Endothelial cell (in vitro differentiated cells): ENCODE results near the gene SRPX. TPM values are rescaled to one million over a fixed set of nuclear protein-coding genes. Genes with fewer than 3 reads are reported as not detected.

Experiments used
- DNase-seq: peaks from one replicate; pipeline ENCODE4 v3.0.0; 2021; ENCODE audit warnings: low spot score
- H3K27ac Mint-ChIP-seq: one replicate; pipeline ENCODE4 v1.8.0; 2021; ENCODE audit warnings: mixed read lengths, inconsistent platforms; ENCODE audit not compliant: unreplicated experiment
- H3K27me3 Mint-ChIP-seq: one replicate; pipeline ENCODE4 v1.8.0; 2021; ENCODE audit warnings: mild to moderate bottlenecking, moderate library complexity, mixed read lengths, inconsistent platforms; ENCODE audit not compliant: unreplicated experiment
- H3K36me3 Mint-ChIP-seq: one replicate; pipeline ENCODE4 v1.8.0; 2021; ENCODE audit warnings: mild to moderate bottlenecking, low read depth, mixed read lengths, inconsistent platforms; ENCODE audit not compliant: unreplicated experiment
- H3K4me1 Mint-ChIP-seq: one replicate; pipeline ENCODE4 v1.8.0; 2021; ENCODE audit warnings: mild to moderate bottlenecking, mixed read lengths, inconsistent platforms; ENCODE audit not compliant: unreplicated experiment
- H3K4me3 Mint-ChIP-seq: one replicate; pipeline ENCODE4 v1.8.0; 2021; ENCODE audit warnings: mild to moderate bottlenecking, mixed read lengths, inconsistent platforms; ENCODE audit not compliant: unreplicated experiment
- H3K9me3 Mint-ChIP-seq: one replicate; pipeline ENCODE4 v1.8.0; 2021; ENCODE audit warnings: mixed read lengths, inconsistent platforms; ENCODE audit not compliant: unreplicated experiment
- CTCF ChIP-seq: fragments of 200-600 bp; sonication (generic); IDR thresholded peaks from one replicate; pipeline ENCODE4 v1.5.0; 2021; ENCODE audit warnings: antibody characterized with exemption; ENCODE audit not compliant: unreplicated experiment
- total RNA-seq: library from RNA; stranded (reverse); fragmentation: NEBNext Ultra II Directional; extraction: Animal tissue kit (Norgen Biotek cat#: 25700); gene quantifications from one replicate; pipeline ENCODE4 v1.2.1, GENCODE V29; 2021; ENCODE audit not compliant: unreplicated experiment

The SRPX gene
- total RNA-seq, 1 donor from 2014 or later = 23.8 TPM

- Mint-ChIP-seq H3K27ac (no peak overlapping the region), H3K27me3 (peaks cover 2% of the 10 kb centered on the region), H3K36me3 (no peaks in the 10 kb centered on the region), H3K4me3 (no peak overlapping the region), H3K9me3 (no peaks in the 10 kb centered on the region), H3K4me1 (peaks cover under 1% of the 10 kb centered on the region)
- TF ChIP-seq CTCF = no peak
- DNase-seq = no peak
Measured at GRCh38 chrX:38156838-38157237, 63.8 kb downstream of the SRPX start.

GRCh38 chrX:38154818-38155217 lies 65.9 kb downstream of the SRPX start:
- Mint-ChIP-seq H3K4me1 (no peaks in the 10 kb centered on the region), H3K9me3 (no peaks in the 10 kb centered on the region), H3K27me3 (peaks cover 2% of the 10 kb centered on the region), H3K4me3 (no peak overlapping the region), H3K36me3 (no peaks in the 10 kb centered on the region), H3K27ac (no peak overlapping the region)
- TF ChIP-seq CTCF = no peak
- no peak for DNase-seq

GRCh38 chrX:38154340-38154739 lies 66.3 kb downstream of the SRPX start:
- DNase-seq = no peak
- Mint-ChIP-seq H3K27me3 (peaks cover 2% of the 10 kb centered on the region), H3K27ac (no peak overlapping the region), H3K36me3 (no peaks in the 10 kb centered on the region), H3K4me3 (no peak overlapping the region), H3K9me3 (no peaks in the 10 kb centered on the region), H3K4me1 (no peaks in the 10 kb centered on the region)
- TF ChIP-seq CTCF = no peak

- no peak for TF ChIP-seq CTCF
- DNase-seq = no peak
- Mint-ChIP-seq H3K9me3 (no peaks in the 10 kb centered on the region), H3K4me3 (no peak overlapping the region), H3K27me3 (peaks cover 2% of the 10 kb centered on the region), H3K36me3 (no peaks in the 10 kb centered on the region), H3K27ac (no peak overlapping the region), H3K4me1 (no peaks in the 10 kb centered on the region)
Measured at GRCh38 chrX:38151441-38151840, 69.2 kb downstream of the SRPX start.

- Mint-ChIP-seq H3K27ac (no peak overlapping the region), H3K4me1 (no peaks in the 10 kb centered on the region), H3K9me3 (no peaks in the 10 kb centered on the region), H3K4me3 (no peak overlapping the region), H3K27me3 (peaks cover 2% of the 10 kb centered on the region), H3K36me3 (no peaks in the 10 kb centered on the region)
- no peak for TF ChIP-seq CTCF
- no peak for DNase-seq
Measured at GRCh38 chrX:38150993-38151392, 69.7 kb downstream of the SRPX start.
